GM18951 (cell line): ENCODE data around the gene ZNF264.

ENCODE experiments used
- POLR2A ChIP-seq: IDR thresholded peaks from 4 replicates; pipeline ENCODE4 v1.6.1; 2011; ENCODE audit warnings: mild to moderate bottlenecking; ENCODE audit not compliant: insufficient read length, insufficient read depth; ENCODE audit errors: extremely low read depth
- in situ Hi-C: fragments of 300-500 bp; cut with MboI; formaldehyde crosslinking; loops from one replicate; pipeline ENCODE4 v1.12.0; 2022; ENCODE audit warnings: low sequenced_read_pairs, mixed read lengths, inconsistent platforms; ENCODE audit not compliant: unreplicated experiment

ZNF264 gene

DNA sequence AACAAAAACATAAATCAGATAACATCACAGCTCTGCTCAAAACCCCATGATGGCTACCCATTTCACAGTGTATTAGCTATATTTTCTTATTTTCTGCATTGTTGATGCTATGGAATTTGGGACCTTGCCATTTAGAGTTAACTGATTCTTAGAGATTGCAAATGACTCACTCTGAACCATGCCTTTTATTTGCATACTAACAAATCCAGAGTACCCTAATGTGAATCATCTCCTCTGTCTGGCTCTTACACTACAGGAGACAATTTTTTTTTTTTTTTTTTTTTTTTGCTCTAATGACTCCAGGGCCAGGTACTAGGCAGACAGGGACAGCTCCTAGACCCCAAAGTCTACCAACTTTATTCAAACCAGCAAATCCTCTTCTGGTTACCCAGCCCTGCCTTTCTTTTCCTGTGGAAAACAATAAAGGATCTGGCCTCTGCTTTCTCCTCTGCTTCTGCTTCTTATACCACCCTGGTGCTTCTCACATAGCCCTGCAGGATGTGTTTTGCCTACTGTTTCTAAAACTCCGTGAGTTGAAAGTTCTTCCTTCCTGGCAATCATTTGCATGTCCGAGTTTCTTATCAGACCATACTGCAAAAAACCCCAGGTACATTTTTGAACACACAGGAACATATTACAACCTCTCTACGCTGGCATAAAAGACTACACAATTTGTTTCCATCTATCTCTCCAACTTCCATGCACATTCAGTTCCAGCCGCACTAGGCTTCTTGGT, 78.4 kb downstream of the ZNF264 start:
- in situ Hi-C loops, result no loop called here
- TF ChIP-seq POLR2A, result no peak

- in situ Hi-C loops, result no loop called here
Measured at GRCh38 chr19:57271280-57271679, 80.0 kb downstream of the ZNF264 start.

More at GRCh38 chr19:57271280-57271679, 80.0 kb downstream of the ZNF264 start:
- TF ChIP-seq POLR2A, result no peak
